ENCODE measurements around the gene PLAGL1.

Gene PLAGL1

DNA sequence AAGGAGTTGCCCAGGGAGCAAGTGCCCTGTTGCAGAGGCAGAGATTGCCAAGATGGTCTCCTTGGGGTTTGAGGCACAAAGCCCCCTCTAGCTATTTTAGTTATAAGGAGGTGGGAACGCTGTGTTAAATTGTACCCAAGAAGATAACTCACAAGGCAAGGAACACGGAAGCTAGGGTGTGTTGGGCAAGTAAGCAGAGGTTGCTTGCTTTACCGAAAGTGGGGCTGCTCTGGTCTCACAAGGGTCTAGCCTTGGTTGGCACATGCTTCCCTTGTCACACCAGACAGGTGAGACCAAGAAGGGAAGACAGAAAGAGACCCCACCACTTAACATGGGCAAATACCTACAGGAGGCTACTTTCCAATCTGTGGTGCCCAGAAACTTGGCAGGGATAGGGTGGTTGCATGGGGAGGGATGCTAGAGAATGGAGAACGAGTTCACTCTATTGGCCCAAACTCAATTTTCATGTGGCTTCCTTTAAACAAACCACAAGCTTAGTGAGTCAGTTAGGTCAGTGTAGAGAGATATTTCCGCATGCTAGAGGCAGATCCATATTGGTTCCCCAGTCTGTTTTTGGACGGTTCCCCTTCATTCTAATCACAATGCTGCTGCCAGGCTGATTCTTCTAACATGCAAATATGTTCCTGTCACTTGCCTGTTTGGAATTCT, 42.4 kb downstream of the PLAGL1 start:
- no peak for DNase-seq (ENCODE audit: low read depth in 2 of 2)

DNA sequence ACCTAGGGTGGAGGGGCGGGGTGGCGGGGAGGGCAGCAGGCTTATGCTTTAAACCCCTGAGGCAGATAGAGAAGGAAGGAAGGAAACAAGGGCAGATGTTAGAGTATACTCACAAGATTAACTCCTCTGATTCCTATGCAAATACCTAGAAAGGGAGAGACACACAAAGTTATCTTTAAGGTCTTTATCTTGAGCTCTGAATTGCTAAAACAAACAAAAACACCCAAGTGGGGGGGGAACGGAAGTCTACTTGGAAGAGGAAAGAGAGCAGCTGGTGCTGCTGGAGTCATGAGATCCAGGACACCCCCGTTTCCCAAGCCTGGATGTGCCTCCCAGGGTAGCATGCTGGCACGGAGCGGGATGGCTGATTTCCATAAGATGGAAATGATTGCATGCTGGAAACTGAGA, 43.4 kb downstream of the PLAGL1 start:
- DNase-seq (ENCODE audit: low read depth in 2 of 2), result no peak

DNA sequence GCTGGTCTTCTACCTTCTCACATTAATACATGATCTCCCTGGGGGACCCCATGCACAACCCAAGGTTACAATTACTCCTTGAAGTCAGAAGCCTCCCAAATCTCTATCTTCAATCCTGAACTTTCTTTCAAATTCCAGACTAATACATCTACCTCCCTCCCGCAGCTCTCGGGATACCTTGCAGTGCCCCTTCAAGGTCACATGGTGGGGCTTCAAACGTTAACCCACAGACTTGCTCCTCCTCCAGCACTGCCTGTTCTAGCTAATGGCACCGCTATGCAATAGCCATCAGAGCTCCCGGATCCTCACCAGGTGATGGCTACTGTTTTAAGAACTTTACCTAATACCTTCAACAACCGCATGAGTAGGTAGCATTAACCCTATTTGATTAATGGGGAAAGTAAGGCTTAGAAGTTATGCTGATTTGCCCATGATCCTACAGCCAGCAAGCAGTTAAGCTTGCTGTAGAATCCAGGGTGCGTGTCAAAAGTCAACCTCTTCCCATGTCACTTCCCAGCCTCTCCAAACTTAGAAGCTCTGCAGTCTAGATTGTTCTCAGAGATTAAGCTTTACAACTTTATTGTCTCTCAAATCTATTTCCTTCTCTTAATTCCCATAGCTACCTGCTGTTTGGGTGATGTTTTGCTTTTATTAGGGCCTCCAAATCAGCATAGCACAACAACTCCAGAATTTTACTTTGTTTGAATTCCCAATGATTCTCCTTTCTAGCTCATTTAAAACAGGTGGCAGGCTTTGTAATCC, 44.7 kb downstream of the PLAGL1 start:
- DNase-seq (ENCODE audit: low read depth in 2 of 2), result no peak

DNA sequence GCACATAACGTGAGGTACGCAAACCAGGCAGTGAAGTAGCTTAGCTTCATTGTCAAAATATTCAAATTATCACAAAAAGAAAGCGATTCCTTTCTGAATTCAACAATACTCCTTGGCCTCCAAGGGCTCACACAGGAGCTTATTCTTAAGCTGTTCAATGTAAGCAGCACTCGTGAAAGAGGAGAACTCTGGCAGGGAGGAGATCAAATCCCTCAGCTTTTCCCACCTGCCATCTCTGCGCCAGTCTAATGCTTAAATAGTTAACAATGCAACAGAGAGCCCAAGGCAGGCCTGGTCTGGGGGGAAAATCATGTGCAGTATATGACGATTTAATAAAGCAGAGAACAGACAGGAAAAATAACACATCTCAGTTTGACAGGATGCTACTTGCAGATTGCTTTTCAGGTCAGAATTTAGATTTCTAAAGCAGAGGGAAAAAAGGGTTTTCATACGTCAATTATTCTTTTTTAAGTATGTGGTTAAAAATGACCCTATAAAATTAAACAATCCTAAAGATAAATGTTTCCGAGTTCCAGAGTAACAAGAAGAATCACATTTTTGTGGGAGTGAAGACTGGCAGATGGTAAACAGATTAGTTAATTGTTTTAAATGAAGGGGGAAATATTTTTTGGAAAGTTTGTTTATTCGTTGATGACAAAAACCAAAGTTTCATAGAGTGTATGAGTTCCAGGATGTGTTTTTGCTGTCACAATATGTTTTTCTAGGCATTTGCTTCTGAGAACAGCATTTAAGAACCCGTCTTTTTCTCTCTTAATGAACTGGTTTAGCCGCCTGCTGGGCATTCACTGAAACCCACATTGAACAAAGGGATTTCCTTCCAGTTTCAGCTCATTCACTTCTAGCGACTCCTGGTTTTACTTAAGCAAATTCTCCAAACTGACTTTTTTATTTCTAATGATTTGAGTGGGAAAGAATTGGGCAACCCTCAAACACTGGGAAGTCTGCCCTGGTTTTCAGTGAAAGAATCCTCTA, 45.9 kb downstream of the PLAGL1 start:
- no peak for DNase-seq (ENCODE audit: low read depth in 2 of 2)

DNA sequence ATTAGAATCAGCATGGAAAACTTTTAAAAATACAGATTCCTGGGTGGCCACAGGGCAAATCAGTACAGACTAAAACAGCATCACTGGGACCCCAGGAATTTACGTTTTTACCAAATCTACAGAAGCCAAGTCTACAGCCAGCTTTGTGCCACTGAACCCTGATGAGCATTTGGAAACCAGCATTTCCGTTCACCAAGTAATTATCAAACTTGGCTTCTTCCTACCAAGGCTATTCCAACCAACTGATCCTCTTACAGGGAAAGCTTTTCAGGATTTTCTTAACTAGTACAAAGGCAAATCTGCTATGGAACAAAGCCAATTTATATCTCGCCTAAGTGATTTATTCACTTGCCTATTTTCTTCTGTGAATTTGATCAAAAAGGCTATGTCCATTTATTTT, 47.0 kb downstream of the PLAGL1 start:
- no peak for DNase-seq (ENCODE audit: low read depth in 2 of 2)

GRCh38 chr6:143959927-143960326, 48.1 kb downstream of the PLAGL1 start:
- DNase-seq (ENCODE audit: low read depth in 2 of 2), result no peak

- no peak for DNase-seq (ENCODE audit: low read depth in 2 of 2)
These were observed 49.1 kb downstream of the PLAGL1 start for GRCh38 chr6:143958839-143959399.

DNA sequence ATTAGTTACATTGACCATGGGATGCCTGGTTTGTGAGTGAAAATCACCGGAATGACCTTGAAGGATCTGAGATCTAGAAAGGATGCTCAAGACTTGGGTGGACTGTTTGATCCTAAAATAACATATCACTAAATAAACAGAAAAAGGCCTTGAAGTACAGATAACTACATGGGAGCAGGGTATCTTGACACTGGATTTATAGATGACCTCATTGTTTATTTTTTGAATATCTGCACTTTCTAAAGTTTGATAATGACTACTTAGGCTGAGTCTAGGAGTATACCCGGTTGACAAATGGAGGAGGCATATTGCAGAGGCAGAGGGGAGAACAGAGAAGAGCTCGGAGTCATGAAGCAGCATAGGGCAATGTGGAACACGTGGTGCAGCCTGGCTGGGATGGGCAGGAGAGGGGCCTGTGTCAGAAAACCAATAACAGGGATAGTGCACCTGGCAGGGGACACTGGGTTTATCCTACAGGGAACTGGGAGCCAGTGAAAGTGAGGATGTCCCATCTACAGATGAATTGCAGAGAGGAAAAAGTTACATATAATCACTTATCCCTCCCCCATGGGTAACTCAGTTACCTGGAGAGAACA, 50.3 kb downstream of the PLAGL1 start:
- no peak for DNase-seq (ENCODE audit: low read depth in 2 of 2)

GRCh38 chr6:143955971-143956370, 52.1 kb downstream of the PLAGL1 start:
- DNase-seq (ENCODE audit: low read depth in 2 of 2), result no peak

- no peak for DNase-seq (ENCODE audit: low read depth in 2 of 2)
These were observed 54.1 kb downstream of the PLAGL1 start for GRCh38 chr6:143953922-143954321.

DNA sequence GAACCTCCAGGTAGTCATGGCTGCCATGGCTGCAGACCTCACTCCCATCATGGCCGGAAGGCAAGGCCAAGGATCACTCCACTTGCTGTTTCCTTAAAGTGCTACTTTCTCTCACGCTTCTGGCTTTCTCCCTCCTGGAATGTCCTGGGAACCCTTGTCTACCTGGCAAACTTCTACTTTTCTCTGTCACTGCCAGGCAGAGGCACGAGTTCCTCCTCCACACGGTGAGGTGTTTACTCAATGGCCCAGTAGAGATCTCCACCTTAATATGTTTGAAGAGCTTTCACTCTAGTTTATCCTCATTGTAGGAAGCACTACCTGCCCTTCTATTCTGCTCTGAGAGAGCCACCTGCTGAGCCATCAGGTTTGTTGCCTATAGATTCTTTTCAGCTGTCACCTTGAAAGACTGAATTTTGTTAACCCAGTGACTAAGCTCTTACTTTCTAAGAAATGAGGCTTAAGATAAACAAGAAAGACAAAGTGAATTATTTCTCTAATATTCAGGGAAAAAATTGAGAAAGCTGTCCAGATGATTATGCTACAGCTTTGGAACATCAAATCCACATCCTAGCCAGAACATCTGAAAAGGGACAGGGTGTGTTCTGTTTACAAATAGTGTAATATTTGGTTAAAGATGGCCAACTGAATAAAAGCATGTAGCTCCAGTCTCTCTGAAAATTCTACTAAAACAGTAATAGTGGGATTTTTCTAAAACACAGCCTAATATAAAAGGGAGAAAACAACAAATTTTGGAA, 54.9 kb downstream of the PLAGL1 start:
- no peak for DNase-seq (ENCODE audit: low read depth in 2 of 2)

DNA sequence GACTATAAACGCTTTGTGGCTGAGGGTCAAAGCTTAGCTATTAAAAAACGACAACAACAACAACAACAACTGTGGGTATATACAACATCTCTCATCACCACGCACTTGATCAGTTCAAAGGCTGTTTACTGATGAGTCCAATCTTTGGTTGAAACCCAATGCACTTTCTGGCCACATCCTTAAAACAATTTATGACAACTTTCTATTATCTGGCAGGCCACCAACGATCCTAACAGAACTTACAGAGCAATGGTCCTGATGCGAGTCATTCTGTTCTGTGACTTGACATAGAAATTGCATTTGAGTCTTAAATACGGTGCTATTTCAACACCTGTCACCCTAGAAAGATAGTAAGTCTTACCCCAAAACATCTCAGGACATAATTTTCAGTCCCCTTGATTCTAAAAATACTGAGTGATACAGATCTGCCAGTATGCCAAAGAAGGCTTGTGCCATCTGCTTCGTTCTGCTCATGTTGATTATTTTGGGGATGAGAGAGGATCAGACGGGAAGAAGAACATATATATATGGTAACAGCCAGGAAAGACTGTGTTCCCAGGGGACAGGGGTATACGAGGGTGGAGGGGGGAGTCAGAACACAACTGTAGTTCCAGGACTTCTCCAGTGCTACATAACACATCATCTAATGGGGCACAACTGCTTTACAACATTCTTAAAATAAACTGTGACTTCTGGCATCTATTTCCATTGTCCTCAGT, 55.8 kb downstream of the PLAGL1 start:
- DNase-seq (ENCODE audit: low read depth in 2 of 2), result no peak

GRCh38 chr6:143950875-143951274, 57.2 kb downstream of the PLAGL1 start:
- DNase-seq (ENCODE audit: low read depth in 2 of 2), result no peak

DNA sequence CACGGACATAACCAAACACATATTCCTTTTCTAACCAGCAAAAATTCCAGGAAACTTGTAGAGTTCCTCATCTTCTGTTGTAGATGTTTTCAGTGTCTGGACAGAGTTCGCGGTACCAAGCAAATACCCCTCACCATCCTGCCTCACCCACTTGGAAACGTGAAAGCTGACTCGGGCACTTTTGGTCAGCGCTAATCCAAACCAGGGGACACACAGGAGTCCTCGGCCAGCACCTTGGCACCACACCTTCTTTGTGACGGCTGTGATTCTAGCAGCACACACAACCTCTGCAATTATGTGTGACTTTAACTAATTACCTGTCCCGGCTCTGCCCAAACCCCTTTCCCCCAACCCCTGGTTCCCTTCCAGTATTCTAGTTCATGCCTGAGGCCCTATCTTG, 58.1 kb downstream of the PLAGL1 start:
- no peak for DNase-seq (ENCODE audit: low read depth in 2 of 2)

- DNase-seq (ENCODE audit: low read depth in 2 of 2), result no peak
These were observed 58.5 kb downstream of the PLAGL1 start for GRCh38 chr6:143949535-143949934.

DNA sequence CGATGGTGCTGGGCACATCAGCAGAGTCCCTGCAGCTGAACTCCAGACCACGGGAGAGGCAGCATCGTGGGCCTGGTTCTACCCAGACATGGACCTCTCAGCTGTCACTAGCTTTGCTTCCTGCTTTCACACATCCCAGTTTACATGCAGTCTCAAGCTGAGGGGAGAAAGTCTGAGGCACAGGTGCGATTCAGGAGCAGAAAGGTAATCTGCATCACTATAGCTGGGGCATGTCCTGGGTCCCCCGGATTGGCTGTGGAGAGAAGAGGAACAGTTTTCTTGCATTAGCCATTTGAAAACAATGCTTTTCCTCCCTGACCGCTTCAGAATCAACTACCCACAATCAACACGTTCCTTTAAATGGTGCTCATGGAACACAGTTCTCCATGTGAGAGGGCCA, 59.9 kb downstream of the PLAGL1 start:
- DNase-seq (ENCODE audit: low read depth in 2 of 2), result no peak

- peak; percentile 58 to 60 for DNase-seq (ENCODE audit: low read depth in 2 of 2)
These were observed 66.0 kb downstream of the PLAGL1 start for GRCh38 chr6:143941852-143942627.

- peak; percentile 10 to 21 for DNase-seq (ENCODE audit: low read depth in 2 of 2)
These were observed 68.0 kb downstream of the PLAGL1 start for GRCh38 chr6:143940011-143940597.

GRCh38 chr6:143939364-143939763, 68.7 kb downstream of the PLAGL1 start:
- DNase-seq (ENCODE audit: low read depth in 2 of 2), result no peak
